HG03025 (cell line): ENCODE measurements around the gene KDM7A.
"Not testable (repeated sequence)": the region's sequence is repeated elsewhere in the genome, so short reads cannot be mapped to it uniquely, and the experiment has no call there.

Experiments
- ATAC-seq: cut with Tn5 transposase; IDR thresholded peaks from one replicate; pipeline ENCODE4 v1.9.1; 2021; ENCODE audit warnings: mild to moderate bottlenecking, moderate library complexity; ENCODE audit not compliant: unreplicated experiment, low FRiP score

KDM7A gene

GRCh38 chr7:140108777-140109176 is 68.0 kb downstream of the KDM7A start:
- ATAC-seq = not testable (repeated sequence)

- ATAC-seq = no peak
These were observed 80.3 kb downstream of the KDM7A start for GRCh38 chr7:140096459-140096858.

GRCh38 chr7:140093375-140093774 is 83.4 kb downstream of the KDM7A start:
- ATAC-seq = no peak

GRCh38 chr7:140085447-140085846 is 91.3 kb downstream of the KDM7A start:
- no peak for ATAC-seq

- peak; percentile 89 for ATAC-seq
These were observed 91.8 kb downstream of the KDM7A start for GRCh38 chr7:140084972-140085371.

GRCh38 chr7:140084142-140084655 is 92.6 kb downstream of the KDM7A start:
- no peak for ATAC-seq

- no peak for ATAC-seq
These were observed 94.0 kb downstream of the KDM7A start for GRCh38 chr7:140082770-140083169.

- ATAC-seq = no peak
These were observed 94.9 kb downstream of the KDM7A start for GRCh38 chr7:140081774-140082425.

GRCh38 chr7:140080919-140081318 is 95.9 kb downstream of the KDM7A start:
- no peak for ATAC-seq

- ATAC-seq = no peak
These were observed 97.7 kb downstream of the KDM7A start for GRCh38 chr7:140079121-140079536.

GRCh38 chr7:140078392-140078791 is 98.4 kb downstream of the KDM7A start:
- ATAC-seq = no peak

GRCh38 chr7:140074780-140075179 is 102.0 kb downstream of the KDM7A start:
- ATAC-seq = no peak

- ATAC-seq = no peak
These were observed 106.2 kb downstream of the KDM7A start for GRCh38 chr7:140070546-140070945.

GRCh38 chr7:140069298-140069949 is 107.4 kb downstream of the KDM7A start:
- ATAC-seq = no peak

- no peak for ATAC-seq
These were observed 108.8 kb downstream of the KDM7A start for GRCh38 chr7:140068033-140068432.

- ATAC-seq = no peak
These were observed 109.7 kb downstream of the KDM7A start for GRCh38 chr7:140067052-140067451.

- ATAC-seq = peak; percentile 89
These were observed 114.1 kb downstream of the KDM7A start, which contains the start of gene PARP12 for GRCh38 chr7:140062528-140063299. PARP12 (minus strand) TSS chr7:140062951; CDS start chr7:140062847, 104 bp downstream.

- peak; percentile 22 for ATAC-seq
These were observed 114.7 kb downstream of the KDM7A start for GRCh38 chr7:140062118-140062527.

GRCh38 chr7:140061607-140061930 is 115.2 kb downstream of the KDM7A start:
- ATAC-seq = no peak

- no peak for ATAC-seq
These were observed 115.8 kb downstream of the KDM7A start for GRCh38 chr7:140060788-140061606.
